HCT116 (cell line): ENCODE data around the gene SRCAP. TPM values are rescaled to one million over a fixed set of nuclear protein-coding genes. Genes with fewer than 3 reads are reported as not detected.

Source experiments
- ATAC-seq: fragments of 200-7000 bp; cut with Tn5 transposase; 2 replicates; pipeline ENCODE4 v1.9.1; 2020; ENCODE audit warnings: mild to moderate bottlenecking, moderate library complexity
- BruUV-seq: library from RNA; stranded (reverse); fragments of 400-500 nt; replicated peaks from 2 replicates; lab custom pipeline; 2021; lab: Mats Ljungman, UMichigan
- CTCF ChIA-PET: fragments of 300-600 bp; sonication (Branson Sonifier 250); formaldehyde crosslinking; loops from one replicate; lab custom pipeline; 2021; ENCODE audit warnings: antibody characterized with exemption; lab: Charles Lee
- POLR2A ChIA-PET: fragments of 300-600, 350-600 bp; sonication (Branson Sonifier 250); formaldehyde crosslinking; loops from one replicate; lab custom pipeline; 2021; ENCODE audit warnings: antibody characterized with exemption; lab: Charles Lee
- RAD21 ChIA-PET, 2 experiments: fragments of 300-600 bp; sonication (Branson Sonifier 250); formaldehyde crosslinking; loops; one replicate each; lab custom pipeline; 2023; ENCODE audit warnings: low total read pairs in 2 of 2; ENCODE audit not compliant: uncharacterized antibody in 2 of 2, unreplicated experiment in 2 of 2, low non-redundant PET in 1 of 2; lab: Charles Lee
- DNase-seq: peaks from one replicate; pipeline ENCODE4 v3.0.0-alpha.2; 2010; ENCODE audit warnings: low read depth, low spot score
- H2AFZ ChIP-seq: fragments of 200-600 bp; shearing (Covaris generic), sonication (generic); 2 replicates; pipeline ENCODE4 v1.6.1; 2017; ENCODE audit warnings: low read depth, mixed run types, mixed read lengths, antibody characterized with exemption, low read length; ENCODE audit not compliant: poor library complexity, severe bottlenecking
- H3K27ac ChIP-seq: 2 replicates; pipeline ENCODE4 v1.5.1; 2012; ENCODE audit warnings: low read depth, low read length
- H3K27me3 ChIP-seq: fragments of 200-600 bp; sonication (generic); 2 replicates; pipeline ENCODE4 v1.6.1; 2016; ENCODE audit warnings: mixed run types, low read length, mixed read lengths; ENCODE audit not compliant: insufficient read depth
- H3K36me3 ChIP-seq, 2 experiments: fragments of 200-500 bp in 1 of 2; fragments of 200-600 bp in 1 of 2; sonication (Bioruptor generic) in 1 of 2; sonication (generic) in 1 of 2; 2 replicates each; pipeline versions ENCODE4 v1.5.1 to v1.6.1; 2014 to 2016; ENCODE audit warnings: low read length in 2 of 2, inconsistent platforms in 1 of 2, mixed read lengths in 1 of 2, mixed run types in 1 of 2; ENCODE audit not compliant: insufficient read depth in 2 of 2, control insufficient read depth in 1 of 2
- H3K4me1 ChIP-seq, 2 experiments: fragments of 200-600 bp in 1 of 2; sonication (generic) in 1 of 2; 2 replicates each; pipeline versions ENCODE4 v1.5.1 to v1.6.1; 2012 to 2017; ENCODE audit warnings: low read length in 2 of 2, inconsistent platforms in 1 of 2, mild to moderate bottlenecking in 1 of 2, mixed read lengths in 1 of 2, mixed run types in 1 of 2, moderate library complexity in 1 of 2; ENCODE audit not compliant: insufficient read depth in 2 of 2, control insufficient read depth in 1 of 2
- H3K4me2 ChIP-seq: fragments of 200-600 bp; sonication (generic); 2 replicates; pipeline ENCODE4 v1.6.1; 2017; ENCODE audit warnings: mixed run types, low read length, mixed read lengths
- H3K4me3 ChIP-seq, 2 experiments: fragments of 200-600 bp in 1 of 2; sonication (generic) in 1 of 2; replicated peaks in 1 of 2; 2 replicates each; pipeline ENCODE4 v1.5.1; 2011 to 2016; ENCODE audit warnings: low read length in 2 of 2, control low read depth in 1 of 2, low read depth in 1 of 2, mild to moderate bottlenecking in 1 of 2, mixed read lengths in 1 of 2, mixed run types in 1 of 2
- H3K79me2 ChIP-seq: fragments of 200-600 bp; sonication (generic); 2 replicates; pipeline ENCODE4 v1.6.1; 2017; ENCODE audit warnings: mild to moderate bottlenecking, mixed run types, low read length, moderate library complexity, mixed read lengths; ENCODE audit not compliant: insufficient read depth
- H3K9ac ChIP-seq: fragments of 200-600 bp; sonication (generic); 2 replicates; pipeline ENCODE4 v1.6.1; 2016; ENCODE audit warnings: low read length, mixed read lengths
- H3K9me2 ChIP-seq: fragments of 200-600 bp; sonication (generic), shearing (Covaris generic); 2 replicates; pipeline ENCODE4 v1.6.1; 2017; ENCODE audit warnings: mixed run types, mild to moderate bottlenecking, moderate library complexity; ENCODE audit not compliant: insufficient read depth
- H3K9me3 ChIP-seq, 2 experiments: fragments of 200-500 bp in 1 of 2; fragments of 200-600 bp in 1 of 2; sonication (Bioruptor generic) in 1 of 2; sonication (generic) in 1 of 2; 2 replicates each; pipeline ENCODE4 v1.6.1; 2014 to 2017; ENCODE audit warnings: low read length in 2 of 2, mixed read lengths in 2 of 2, inconsistent platforms in 1 of 2, low read depth in 1 of 2, mild to moderate bottlenecking in 1 of 2, mixed run types in 1 of 2, moderate library complexity in 1 of 2; ENCODE audit not compliant: control insufficient read depth in 1 of 2, insufficient read depth in 1 of 2
- H4K20me1 ChIP-seq: fragments of 200-600 bp; sonication (generic), shearing (Covaris generic); 2 replicates; pipeline ENCODE4 v1.6.1; 2017; ENCODE audit warnings: mixed run types, mild to moderate bottlenecking, moderate library complexity; ENCODE audit not compliant: insufficient read depth
- CBX3 ChIP-seq: IDR thresholded peaks from 2 replicates; pipeline ENCODE4 v1.6.1; 2012; ENCODE audit warnings: low read depth
- CEBPB ChIP-seq: IDR thresholded peaks from 2 replicates; pipeline ENCODE4 v1.6.1; 2012; ENCODE audit warnings: low read depth
- EGR1 ChIP-seq: IDR thresholded peaks from 2 replicates; pipeline ENCODE4 v1.6.1; 2012; ENCODE audit warnings: low read depth
- ELF1 ChIP-seq: IDR thresholded peaks from 2 replicates; pipeline ENCODE4 v1.6.1; 2012; ENCODE audit warnings: low read depth, borderline replicate concordance
- EZH2 ChIP-seq: fragments of 200-600 bp; sonication (generic); IDR thresholded peaks from 2 replicates; pipeline ENCODE4 v1.6.1; 2017; ENCODE audit warnings: antibody characterized with exemption, mixed run types
- EZH2phosphoT487 ChIP-seq: fragments of 200-600 bp; IDR thresholded peaks from 2 replicates; pipeline ENCODE4 v1.6.1; 2018; ENCODE audit warnings: antibody characterized with exemption, borderline replicate concordance
- FOSL1 ChIP-seq: IDR thresholded peaks from 2 replicates; pipeline ENCODE4 v1.6.1; 2012; ENCODE audit warnings: low read depth
- JUND ChIP-seq: IDR thresholded peaks from 2 replicates; pipeline ENCODE4 v1.6.1; 2012
- MAX ChIP-seq: IDR thresholded peaks from 2 replicates; pipeline ENCODE4 v1.6.1; 2012
- POLR2A ChIP-seq: IDR thresholded peaks from 2 replicates; pipeline ENCODE4 v1.7.0; 2011; ENCODE audit warnings: borderline replicate concordance; ENCODE audit not compliant: insufficient read depth, insufficient read length; ENCODE audit errors: extremely low read depth
- RAD21 ChIP-seq: IDR thresholded peaks from 2 replicates; pipeline ENCODE4 v1.6.1; 2012; ENCODE audit warnings: low read depth, mild to moderate bottlenecking
- SIN3A ChIP-seq: IDR thresholded peaks from 2 replicates; pipeline ENCODE4 v1.6.1; 2012; ENCODE audit warnings: low read depth
- SP1 ChIP-seq: IDR thresholded peaks from 2 replicates; pipeline ENCODE4 v1.6.1; 2012; ENCODE audit warnings: low read depth
- TCF7L2 ChIP-seq: IDR thresholded peaks from 2 replicates; pipeline ENCODE4 v1.7.0; 2011; ENCODE audit warnings: borderline replicate concordance, inconsistent platforms; ENCODE audit not compliant: insufficient read depth, insufficient read length; ENCODE audit errors: extremely low read depth
- YY1 ChIP-seq: IDR thresholded peaks from 2 replicates; pipeline ENCODE4 v1.6.1; 2011; ENCODE audit warnings: low read length, low read depth, moderate library complexity, mild to moderate bottlenecking; ENCODE audit not compliant: insufficient replicate concordance; ENCODE audit errors: extremely low read depth
- ZFX ChIP-seq: fragments of 450-650 bp; IDR thresholded peaks from 2 replicates; pipeline ENCODE4 v1.6.1; 2017
- ZNF274 ChIP-seq: fragments of 200-500 bp; sonication (Bioruptor generic); IDR thresholded peaks from 2 replicates; pipeline ENCODE4 v1.6.1; 2014; ENCODE audit warnings: mild to moderate bottlenecking, low read depth, low read length, inconsistent platforms
- intact Hi-C: fragments of 100-400 bp; cut with micrococcal nuclease; formaldehyde crosslinking; loops from 2 replicates; pipeline ENCODE4 v1.10.0; 2022
- total RNA-seq: library from RNA; stranded (reverse); gene quantifications from one replicate; pipeline ENCODE4 v1.2.1, GENCODE V29; 2021; ENCODE audit not compliant: unreplicated experiment
- TF ChIP-seq, protein P1 (sequence below): IDR thresholded peaks from 2 replicates; pipeline ENCODE4 v1.6.1; 2012; ENCODE audit warnings: low read depth
- TF ChIP-seq, protein P2 (sequence below): IDR thresholded peaks from 2 replicates; pipeline ENCODE4 v1.6.1; 2012

The SRCAP gene
- total RNA-seq, 1 experiment from 2014 or later = 59.6 TPM

- Histone ChIP-seq H3K9ac (no peak overlapping the region), H3K79me2 (peaks cover 18% of the 10 kb centered on the region), H4K20me1 (no peaks in the 10 kb centered on the region), H3K4me3 (no peak overlapping the region), H3K9me2 (no peaks in the 10 kb centered on the region), H2AFZ (no peak overlapping the region), H3K4me1 (0 out of 4 replicates have a peak, but pooled peaks cover 0 to 1% of the 10 kb centered on the region in 2 experiments), H3K9me3 (no peaks in the 10 kb centered on the region), H3K27me3 (no peaks in the 10 kb centered on the region), H3K27ac (no peak overlapping the region), H3K36me3 (peaks cover 56 to 71% of the 10 kb centered on the region in 2 experiments), H3K4me2 (no peak overlapping the region)
- DNase-seq (no peak), ATAC-seq (no peak; the same call in 1 of the 2 replicates)
- ChIA-PET POLR2A (no interaction called here), CTCF (no interaction called here), RAD21 (no interaction called here)
- intact Hi-C loops = no loop called here
- TF ChIP-seq CBX3 = no peak
- no peak for TF ChIP-seq EZH2phosphoT487
- TF ChIP-seq FOSL1 = no peak
- TF ChIP-seq, protein P1, sequence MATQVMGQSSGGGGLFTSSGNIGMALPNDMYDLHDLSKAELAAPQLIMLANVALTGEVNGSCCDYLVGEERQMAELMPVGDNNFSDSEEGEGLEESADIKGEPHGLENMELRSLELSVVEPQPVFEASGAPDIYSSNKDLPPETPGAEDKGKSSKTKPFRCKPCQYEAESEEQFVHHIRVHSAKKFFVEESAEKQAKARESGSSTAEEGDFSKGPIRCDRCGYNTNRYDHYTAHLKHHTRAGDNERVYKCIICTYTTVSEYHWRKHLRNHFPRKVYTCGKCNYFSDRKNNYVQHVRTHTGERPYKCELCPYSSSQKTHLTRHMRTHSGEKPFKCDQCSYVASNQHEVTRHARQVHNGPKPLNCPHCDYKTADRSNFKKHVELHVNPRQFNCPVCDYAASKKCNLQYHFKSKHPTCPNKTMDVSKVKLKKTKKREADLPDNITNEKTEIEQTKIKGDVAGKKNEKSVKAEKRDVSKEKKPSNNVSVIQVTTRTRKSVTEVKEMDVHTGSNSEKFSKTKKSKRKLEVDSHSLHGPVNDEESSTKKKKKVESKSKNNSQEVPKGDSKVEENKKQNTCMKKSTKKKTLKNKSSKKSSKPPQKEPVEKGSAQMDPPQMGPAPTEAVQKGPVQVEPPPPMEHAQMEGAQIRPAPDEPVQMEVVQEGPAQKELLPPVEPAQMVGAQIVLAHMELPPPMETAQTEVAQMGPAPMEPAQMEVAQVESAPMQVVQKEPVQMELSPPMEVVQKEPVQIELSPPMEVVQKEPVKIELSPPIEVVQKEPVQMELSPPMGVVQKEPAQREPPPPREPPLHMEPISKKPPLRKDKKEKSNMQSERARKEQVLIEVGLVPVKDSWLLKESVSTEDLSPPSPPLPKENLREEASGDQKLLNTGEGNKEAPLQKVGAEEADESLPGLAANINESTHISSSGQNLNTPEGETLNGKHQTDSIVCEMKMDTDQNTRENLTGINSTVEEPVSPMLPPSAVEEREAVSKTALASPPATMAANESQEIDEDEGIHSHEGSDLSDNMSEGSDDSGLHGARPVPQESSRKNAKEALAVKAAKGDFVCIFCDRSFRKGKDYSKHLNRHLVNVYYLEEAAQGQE = no peak
- TF ChIP-seq YY1 = no peak
- TF ChIP-seq ELF1 = no peak
- TF ChIP-seq, protein P2, sequence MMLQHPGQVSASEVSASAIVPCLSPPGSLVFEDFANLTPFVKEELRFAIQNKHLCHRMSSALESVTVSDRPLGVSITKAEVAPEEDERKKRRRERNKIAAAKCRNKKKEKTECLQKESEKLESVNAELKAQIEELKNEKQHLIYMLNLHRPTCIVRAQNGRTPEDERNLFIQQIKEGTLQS = no peak
- TF ChIP-seq ZNF274 = no peak
- no peak for TF ChIP-seq JUND
- no peak for TF ChIP-seq SIN3A
- no peak for TF ChIP-seq TCF7L2
- no peak for TF ChIP-seq RAD21
- TF ChIP-seq EZH2 = no peak
- TF ChIP-seq SP1 = no peak
- TF ChIP-seq ZFX = no peak
- no peak for TF ChIP-seq CEBPB
- no peak for TF ChIP-seq POLR2A
- no peak for TF ChIP-seq MAX
- TF ChIP-seq EGR1 = no peak
- no TSS peak for BruUV-seq
These were observed 69.7 kb downstream of the SRCAP start for GRCh38 chr16:30768583-30769181.
